ENCODE results near the gene IQGAP2. TPM values are rescaled to one million over a fixed set of nuclear protein-coding genes. Genes with fewer than 3 reads are reported as not detected.

Gene IQGAP2
- total and polyA plus RNA-seq, 2 of the 8 experiments (the other 6 are each of a cell fraction or from before 2014, with no cell fraction given) = 19.7 to 66.0 TPM

DNA sequence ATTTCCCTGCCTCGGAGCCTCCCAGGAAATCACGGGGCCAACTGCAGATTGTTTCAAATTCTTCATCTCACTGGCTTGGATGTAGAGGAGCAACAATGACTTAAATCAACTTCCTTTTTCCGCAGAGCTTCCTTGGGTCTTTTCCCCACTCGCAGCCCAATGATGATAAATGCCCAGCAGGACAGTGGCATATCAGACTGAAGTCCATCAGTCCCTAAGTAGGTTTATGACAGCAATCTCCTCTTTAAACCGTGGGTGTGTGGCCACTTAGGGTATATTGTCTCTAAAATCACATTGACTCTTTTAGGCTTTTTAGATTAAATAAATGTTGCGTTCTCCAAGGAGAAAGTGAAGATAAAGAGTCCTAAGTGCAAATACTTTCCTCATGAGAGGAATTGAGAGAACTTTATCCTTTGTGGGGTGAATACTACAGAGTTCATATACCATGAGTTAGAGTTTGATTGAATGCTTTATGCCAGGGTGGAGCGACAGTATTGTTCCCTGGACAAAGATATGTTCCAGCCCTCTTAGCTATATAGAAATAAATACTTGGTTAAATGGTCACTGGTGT lies 59.1 kb downstream of the IQGAP2 start:
- H4K8ac ChIP-seq (ENCODE audit: extremely low read depth, insufficient read depth, low read length) = no peak overlapping the region
- H3K56ac ChIP-seq (replicated peaks; ENCODE audit: insufficient read length, low read depth, low read length) = no peak overlapping the region
- H3K4me2 ChIP-seq (ENCODE audit: insufficient read depth in 1 of 2, low read depth in 2 of 2, low read length in 2 of 2) = no peak overlapping the region
- no peaks in the 10 kb centered on the region; the same call in 1 of the 2 replicates for H3K79me1 ChIP-seq (ENCODE audit: low read depth, low read length)
- H3K23me2 ChIP-seq (ENCODE audit: low read depth, low read length) = no peaks in the 10 kb centered on the region
- no peak overlapping the region for H2AK5ac ChIP-seq (ENCODE audit: low read depth, low read length)
- H2AFZ ChIP-seq (ENCODE audit: low read length) = no peak overlapping the region
- no peak overlapping the region for H3K23ac ChIP-seq (ENCODE audit: insufficient read length)
- no peak overlapping the region for H2BK5ac ChIP-seq (ENCODE audit: low read depth, low read length)
- no peak overlapping the region for H3K14ac ChIP-seq (ENCODE audit: insufficient read length)
- no peak overlapping the region for H3K4me3 ChIP-seq (ENCODE audit: extremely low read depth in 1 of 4, insufficient read depth in 2 of 4, low read depth in 3 of 4, low read length in 4 of 4)
- no peaks in the 10 kb centered on the region for H3K4me1 ChIP-seq (replicated peaks in 1 of 4; ENCODE audit: control insufficient read depth in 3 of 4, insufficient read depth in 4 of 4, low read length in 3 of 4)
- no peak overlapping the region for H2BK20ac ChIP-seq (ENCODE audit: low read length)
- no peak overlapping the region for H4K5ac ChIP-seq (ENCODE audit: insufficient read length, low read depth, low read length)
- no peak overlapping the region for H4K91ac ChIP-seq (replicated peaks; ENCODE audit: insufficient read length, low read length)
- no peaks in the 10 kb centered on the region for H3K27me3 ChIP-seq (replicated peaks in 1 of 4; ENCODE audit: control insufficient read depth in 3 of 4, extremely low read depth in 1 of 4, insufficient read depth in 3 of 4, low read length in 3 of 4)
- DNase-seq (ENCODE audit: low read depth in 1 of 2, low spot score in 2 of 2) = no peak
- no peak overlapping the region for H3K27ac ChIP-seq (ENCODE audit: low read depth, low read length)
- FAIRE-seq = no peak
- 88% methylated on average over 7 of the region's 7 CpGs; no CpG with 5 or more reads in 1 of the 2 experiments for WGBS, 2 experiments (ENCODE audit: extremely low coverage in 1 of 2, insufficient coverage in 1 of 2, insufficient read length in 1 of 2, insufficient replicate concordance in 2 of 2, low coverage in 1 of 2, low lambda C conversion rate in 2 of 2, missing lambda C conversion rate in 1 of 2)
- TF ChIP-seq TAF7 (optimal IDR thresholded peaks at IDR 0.05; ENCODE audit: borderline replicate concordance, low read depth, low read length) = no peak
- TF ChIP-seq SP4 (IDR thresholded peaks at IDR 0.05; ENCODE audit: low read length) = no peak
- TF ChIP-seq, protein P1, sequence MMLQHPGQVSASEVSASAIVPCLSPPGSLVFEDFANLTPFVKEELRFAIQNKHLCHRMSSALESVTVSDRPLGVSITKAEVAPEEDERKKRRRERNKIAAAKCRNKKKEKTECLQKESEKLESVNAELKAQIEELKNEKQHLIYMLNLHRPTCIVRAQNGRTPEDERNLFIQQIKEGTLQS (IDR thresholded peaks at IDR 0.05; ENCODE audit: insufficient read depth, low read depth, low read length) = no peak
- no peak for TF ChIP-seq SRF (IDR thresholded peaks at IDR 0.05; ENCODE audit: low read depth, low read length)
- TF ChIP-seq KDM5A (IDR thresholded peaks at IDR 0.05; ENCODE audit: low read length) = no peak
- ChIA-PET POLR2A (ENCODE audit: partially characterized antibody) (no interaction called here), CTCF (ENCODE audit: partially characterized antibody) (interaction anchor here (2.7 kb wide), 1 partner anchor 21 kb away, joined by 11 read pairs; no protein-coding TSS in a partner anchor)
- no peak overlapping the region for H3K4ac ChIP-seq (replicated peaks; ENCODE audit: insufficient read length, low read depth, low read length)
- no peak overlapping the region for H2BK120ac ChIP-seq (replicated peaks; ENCODE audit: low read depth, low read length)
- no peaks in the 10 kb centered on the region for H3K36me3 ChIP-seq (ENCODE audit: control insufficient read depth in 2 of 4, insufficient read depth in 4 of 4, low read length in 3 of 4)
- H3K79me2 ChIP-seq (ENCODE audit: control insufficient read depth in 1 of 2, insufficient read depth in 2 of 2, low read length in 2 of 2) = peaks cover 0 to 18% of the 10 kb centered on the region in 2 experiments; a peak in 2 of 4 replicates
- no peak overlapping the region for H3K9ac ChIP-seq (replicated peaks in 1 of 4; ENCODE audit: extremely low read depth in 1 of 4, low read depth in 3 of 4, low read length in 3 of 4)
- no peaks in the 10 kb centered on the region for H4K20me1 ChIP-seq (replicated peaks in 1 of 2; ENCODE audit: control insufficient read depth in 1 of 2, insufficient read depth in 2 of 2, low read length in 2 of 2)
- no peak overlapping the region for H3K18ac ChIP-seq (ENCODE audit: extremely low read depth, low read length)
- no peak overlapping the region for H2BK12ac ChIP-seq (ENCODE audit: low read depth, low read length)
- H2BK15ac ChIP-seq (ENCODE audit: low read length) = no peak overlapping the region
- H3K9me3 ChIP-seq (ENCODE audit: insufficient read depth in 2 of 2, low read depth in 1 of 2, low read length in 1 of 2) = no peaks in the 10 kb centered on the region

All from H1 (cell line).